ENCODE measurements around the gene AGFG2. TPM values are rescaled to one million over a fixed set of nuclear protein-coding genes. Genes with fewer than 3 reads are reported as not detected.

AGFG2 gene
- polyA plus RNA-seq, 2 of the 4 experiments (the other 2 are of a cell fraction): 16.0 to 31.8 TPM

DNA sequence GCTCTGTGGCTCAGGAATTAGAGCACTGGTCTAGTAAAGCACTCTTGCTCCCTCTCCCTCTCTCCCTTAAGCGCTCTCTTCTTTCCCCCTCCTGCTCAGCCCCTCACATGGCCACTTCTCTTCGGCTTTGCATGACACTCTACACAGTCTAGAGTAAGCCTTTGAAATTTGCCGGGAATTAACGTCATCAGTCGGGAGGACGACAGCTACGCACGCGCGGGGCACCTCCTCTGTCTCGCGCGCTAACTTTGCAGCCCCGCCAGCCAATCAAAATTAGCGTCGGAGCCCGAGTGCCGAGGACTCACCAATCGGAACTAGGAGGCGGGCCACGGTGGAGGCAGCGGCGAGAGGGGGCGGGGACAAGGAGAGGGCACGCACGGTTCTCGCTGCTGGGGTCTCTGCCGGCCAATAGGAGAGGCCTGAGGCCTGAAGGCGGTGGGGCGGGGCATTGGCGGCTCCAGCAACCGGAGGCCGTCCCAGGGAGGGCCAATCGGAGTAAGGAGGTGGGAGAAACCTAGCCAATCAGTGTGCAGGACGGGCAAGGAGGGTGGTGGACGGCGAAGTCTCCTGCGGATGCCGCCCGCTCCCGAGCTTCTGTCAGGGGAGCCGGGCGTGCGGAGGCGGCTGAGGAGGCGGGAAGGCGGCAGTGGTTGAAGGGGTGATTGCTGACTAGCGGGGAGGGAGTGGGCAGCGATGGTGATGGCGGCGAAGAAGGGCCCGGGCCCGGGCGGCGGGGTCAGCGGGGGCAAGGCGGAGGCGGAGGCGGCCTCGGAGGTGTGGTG, at the start of gene AGFG2 (continued):
- TF ChIP-seq, protein P1, sequence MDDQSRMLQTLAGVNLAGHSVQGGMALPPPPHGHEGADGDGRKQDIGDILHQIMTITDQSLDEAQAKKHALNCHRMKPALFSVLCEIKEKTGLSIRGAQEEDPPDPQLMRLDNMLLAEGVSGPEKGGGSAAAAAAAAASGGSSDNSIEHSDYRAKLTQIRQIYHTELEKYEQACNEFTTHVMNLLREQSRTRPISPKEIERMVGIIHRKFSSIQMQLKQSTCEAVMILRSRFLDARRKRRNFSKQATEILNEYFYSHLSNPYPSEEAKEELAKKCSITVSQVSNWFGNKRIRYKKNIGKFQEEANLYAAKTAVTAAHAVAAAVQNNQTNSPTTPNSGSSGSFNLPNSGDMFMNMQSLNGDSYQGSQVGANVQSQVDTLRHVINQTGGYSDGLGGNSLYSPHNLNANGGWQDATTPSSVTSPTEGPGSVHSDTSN (IDR thresholded peaks at IDR 0.05): no peak
- TF ChIP-seq ZFP36 (IDR thresholded peaks at IDR 0.05; ENCODE audit: borderline replicate concordance, partially characterized antibody) (no peak), RCOR1 (IDR thresholded peaks at IDR 0.05; ENCODE audit: low read depth, low read length) (no peak), GATA3 (IDR thresholded peaks at IDR 0.05; ENCODE audit: borderline replicate concordance) (no peak; the same call in 1 of the 2 replicates), HDAC2 (IDR thresholded peaks at IDR 0.05) (no peak), JUN (IDR thresholded peaks at IDR 0.05) (peak; percentile 16 to 56; a peak in 2 of 5 replicates), HOXB13 (CRISPR knock-in tag; IDR thresholded peaks at IDR 0.05; ENCODE audit: low read depth) (no peak), ZSCAN20 (CRISPR knock-in tag; IDR thresholded peaks at IDR 0.05) (no peak), NFE2L2 (conservative IDR thresholded peaks at IDR 0.05; ENCODE audit: low read length) (no peak), EHF (CRISPR knock-in tag; IDR thresholded peaks at IDR 0.05) (no peak), EHMT2 (IDR thresholded peaks at IDR 0.05; ENCODE audit: low read depth) (no peak), RFX5 (IDR thresholded peaks at IDR 0.05) (peak; percentile 84), NR3C1 (IDR thresholded peaks at IDR 0.05) (no peak), RNF2 (IDR thresholded peaks at IDR 0.05; ENCODE audit: borderline replicate concordance, low read depth) (no peak), FOXS1 (CRISPR knock-in tag; IDR thresholded peaks at IDR 0.05) (no peak), FOSB (CRISPR knock-in tag; IDR thresholded peaks at IDR 0.05) (no peak), ESRRA (IDR thresholded peaks at IDR 0.05; ENCODE audit: borderline replicate concordance, low read length) (no peak), POLR2AphosphoS2 (conservative IDR thresholded peaks at IDR 0.05; ENCODE audit: low read length) (no peak), PHF8 (IDR thresholded peaks at IDR 0.05; ENCODE audit: borderline replicate concordance, low read depth) (peak; percentile 28; the same call in 1 of the 2 replicates), TP53 (CRISPR knock-in tag; IDR thresholded peaks at IDR 0.05) (no peak), ZNF302 (CRISPR knock-in tag; IDR thresholded peaks at IDR 0.05) (no peak), POLR2A (IDR thresholded peaks at IDR 0.05; ENCODE audit: low read length) (peak; percentile 62), ZC3H11A (IDR thresholded peaks at IDR 0.05) (no peak)
- TF ChIP-seq, protein P2, sequence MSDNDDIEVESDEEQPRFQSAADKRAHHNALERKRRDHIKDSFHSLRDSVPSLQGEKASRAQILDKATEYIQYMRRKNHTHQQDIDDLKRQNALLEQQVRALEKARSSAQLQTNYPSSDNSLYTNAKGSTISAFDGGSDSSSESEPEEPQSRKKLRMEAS (IDR thresholded peaks at IDR 0.05): peak; percentile 84
- TF ChIP-seq, protein P3, sequence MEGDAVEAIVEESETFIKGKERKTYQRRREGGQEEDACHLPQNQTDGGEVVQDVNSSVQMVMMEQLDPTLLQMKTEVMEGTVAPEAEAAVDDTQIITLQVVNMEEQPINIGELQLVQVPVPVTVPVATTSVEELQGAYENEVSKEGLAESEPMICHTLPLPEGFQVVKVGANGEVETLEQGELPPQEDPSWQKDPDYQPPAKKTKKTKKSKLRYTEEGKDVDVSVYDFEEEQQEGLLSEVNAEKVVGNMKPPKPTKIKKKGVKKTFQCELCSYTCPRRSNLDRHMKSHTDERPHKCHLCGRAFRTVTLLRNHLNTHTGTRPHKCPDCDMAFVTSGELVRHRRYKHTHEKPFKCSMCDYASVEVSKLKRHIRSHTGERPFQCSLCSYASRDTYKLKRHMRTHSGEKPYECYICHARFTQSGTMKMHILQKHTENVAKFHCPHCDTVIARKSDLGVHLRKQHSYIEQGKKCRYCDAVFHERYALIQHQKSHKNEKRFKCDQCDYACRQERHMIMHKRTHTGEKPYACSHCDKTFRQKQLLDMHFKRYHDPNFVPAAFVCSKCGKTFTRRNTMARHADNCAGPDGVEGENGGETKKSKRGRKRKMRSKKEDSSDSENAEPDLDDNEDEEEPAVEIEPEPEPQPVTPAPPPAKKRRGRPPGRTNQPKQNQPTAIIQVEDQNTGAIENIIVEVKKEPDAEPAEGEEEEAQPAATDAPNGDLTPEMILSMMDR (IDR thresholded peaks at IDR 0.05): no peak
- TF ChIP-seq, protein P4, sequence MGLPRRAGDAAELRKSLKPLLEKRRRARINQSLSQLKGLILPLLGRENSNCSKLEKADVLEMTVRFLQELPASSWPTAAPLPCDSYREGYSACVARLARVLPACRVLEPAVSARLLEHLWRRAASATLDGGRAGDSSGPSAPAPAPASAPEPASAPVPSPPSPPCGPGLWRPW (IDR thresholded peaks at IDR 0.05): no peak
- TF ChIP-seq, protein P5, sequence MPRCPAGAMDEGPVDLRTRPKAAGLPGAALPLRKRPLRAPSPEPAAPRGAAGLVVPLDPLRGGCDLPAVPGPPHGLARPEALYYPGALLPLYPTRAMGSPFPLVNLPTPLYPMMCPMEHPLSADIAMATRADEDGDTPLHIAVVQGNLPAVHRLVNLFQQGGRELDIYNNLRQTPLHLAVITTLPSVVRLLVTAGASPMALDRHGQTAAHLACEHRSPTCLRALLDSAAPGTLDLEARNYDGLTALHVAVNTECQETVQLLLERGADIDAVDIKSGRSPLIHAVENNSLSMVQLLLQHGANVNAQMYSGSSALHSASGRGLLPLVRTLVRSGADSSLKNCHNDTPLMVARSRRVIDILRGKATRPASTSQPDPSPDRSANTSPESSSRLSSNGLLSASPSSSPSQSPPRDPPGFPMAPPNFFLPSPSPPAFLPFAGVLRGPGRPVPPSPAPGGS (IDR thresholded peaks at IDR 0.05): no peak
